ENCODE measurements around the gene CHRNA3. TPM values are rescaled to one million over a fixed set of nuclear protein-coding genes. Genes with fewer than 3 reads are reported as not detected.

Gene CHRNA3
- total and polyA plus RNA-seq, 7 experiments from 2014 or later = not detected

- no peaks in the 10 kb centered on the region for H3K9me3 ChIP-seq (ENCODE audit: control insufficient read depth in 2 of 3, low read length in 3 of 3)
- no peaks in the 10 kb centered on the region for H3K9me3 Mint-ChIP-seq
- no peak overlapping the region for H3K27ac ChIP-seq (ENCODE audit: low read depth, low read length)
- DNase-seq (no peak), ATAC-seq (no peak)
- H3K4me1 ChIP-seq (ENCODE audit: control insufficient read depth in 2 of 2, insufficient read depth in 2 of 2, low read length in 2 of 2) = no peaks in the 10 kb centered on the region
- intact Hi-C loops (cut with micrococcal nuclease) = no loop called here
- ChIA-PET POLR2A (no interaction called here), CTCF (no interaction called here)
- no peak overlapping the region for H3K4me3 Mint-ChIP-seq
- peaks cover 0 to 6% (median 0%) of the 10 kb centered on the region in 5 donors for H3K27me3 Mint-ChIP-seq
- H3K4me1 Mint-ChIP-seq = peaks cover 0 to 4% (median 0%) of the 10 kb centered on the region in 7 donors
- peaks cover 5 to 22% (median 18%) of the 10 kb centered on the region in 5 donors for H3K36me3 Mint-ChIP-seq
- H3K36me3 ChIP-seq (ENCODE audit: control insufficient read depth in 2 of 3, insufficient read depth in 3 of 3, low read length in 3 of 3) = peaks cover 8 to 39% (median 15%) of the 10 kb centered on the region in 3 experiments
- H3K27ac Mint-ChIP-seq = peak overlapping the region in 1 of 9 donors; percentile 17
- H3K4me3 ChIP-seq (ENCODE audit: low read length) = no peak overlapping the region
- H3K27me3 ChIP-seq (ENCODE audit: control insufficient read depth in 2 of 2, insufficient read depth in 2 of 2, low read length in 2 of 2) = no peaks in the 10 kb centered on the region
Observed at GRCh38 chr15:78552597-78552996, 68.2 kb downstream of the CHRNA3 start.

GRCh38 chr15:78551902-78552301, 68.9 kb downstream of the CHRNA3 start:
- H3K4me1 Mint-ChIP-seq = peaks cover 0 to 4% (median 0%) of the 10 kb centered on the region in 7 donors
- H3K27me3 ChIP-seq (ENCODE audit: control insufficient read depth in 2 of 2, insufficient read depth in 2 of 2, low read length in 2 of 2) = no peaks in the 10 kb centered on the region
- no peaks in the 10 kb centered on the region for H3K9me3 ChIP-seq (ENCODE audit: control insufficient read depth in 2 of 3, low read length in 3 of 3)
- DNase-seq (no peak), ATAC-seq (no peak)
- no peaks in the 10 kb centered on the region for H3K9me3 Mint-ChIP-seq
- no peaks in the 10 kb centered on the region for H3K4me1 ChIP-seq (ENCODE audit: control insufficient read depth in 2 of 2, insufficient read depth in 2 of 2, low read length in 2 of 2)
- intact Hi-C loops (cut with micrococcal nuclease) = no loop called here
- POLR2A ChIA-PET = interaction anchor here (0.6 kb wide), 1 partner anchor 11 kb away, joined by 3 read pairs; no protein-coding TSS in a partner anchor
- no peak overlapping the region for H3K27ac ChIP-seq (ENCODE audit: low read depth, low read length)
- H3K4me3 Mint-ChIP-seq = no peak overlapping the region
- H3K27ac Mint-ChIP-seq = no peak overlapping the region
- H3K36me3 ChIP-seq (ENCODE audit: control insufficient read depth in 2 of 3, insufficient read depth in 3 of 3, low read length in 3 of 3) = peaks cover 8 to 46% (median 15%) of the 10 kb centered on the region in 3 experiments
- H3K4me3 ChIP-seq (ENCODE audit: low read length) = no peak overlapping the region
- CTCF ChIA-PET = no interaction called here
- peaks cover 0 to 1% (median 0%) of the 10 kb centered on the region in 5 donors for H3K27me3 Mint-ChIP-seq
- H3K36me3 Mint-ChIP-seq = peaks cover 5 to 23% (median 21%) of the 10 kb centered on the region in 5 donors

- intact Hi-C loops (cut with micrococcal nuclease) = no loop called here
- H3K9me3 Mint-ChIP-seq = no peaks in the 10 kb centered on the region
- ChIA-PET POLR2A (no interaction called here), CTCF (no interaction called here)
- DNase-seq (no peak), ATAC-seq (no peak)
- no peaks in the 10 kb centered on the region for H3K4me1 ChIP-seq (ENCODE audit: control insufficient read depth in 2 of 2, insufficient read depth in 2 of 2, low read length in 2 of 2)
- no peak overlapping the region for H3K27ac ChIP-seq (ENCODE audit: low read depth, low read length)
- no peak overlapping the region for H3K4me3 Mint-ChIP-seq
- peaks cover 5 to 29% (median 23%) of the 10 kb centered on the region in 5 donors for H3K36me3 Mint-ChIP-seq
- no peaks in the 10 kb centered on the region for H3K9me3 ChIP-seq (ENCODE audit: control insufficient read depth in 2 of 3, low read length in 3 of 3)
- peak overlapping the region in 2 of 9 donors; percentile 2 to 34 for H3K27ac Mint-ChIP-seq
- H3K4me3 ChIP-seq (ENCODE audit: low read length) = no peak overlapping the region
- no peaks in the 10 kb centered on the region for H3K27me3 ChIP-seq (ENCODE audit: control insufficient read depth in 2 of 2, insufficient read depth in 2 of 2, low read length in 2 of 2)
- peaks cover 0 to 4% (median 0%) of the 10 kb centered on the region in 7 donors for H3K4me1 Mint-ChIP-seq
- H3K27me3 Mint-ChIP-seq = no peaks in the 10 kb centered on the region
- H3K36me3 ChIP-seq (ENCODE audit: control insufficient read depth in 2 of 3, insufficient read depth in 3 of 3, low read length in 3 of 3) = peaks cover 12 to 57% (median 20%) of the 10 kb centered on the region in 3 experiments
Observed at GRCh38 chr15:78550815-78551214, 70.0 kb downstream of the CHRNA3 start.

- Mint-ChIP-seq H3K36me3 (peaks cover 5 to 35% (median 23%) of the 10 kb centered on the region in 5 donors), H3K4me1 (peaks cover 0 to 6% (median 4%) of the 10 kb centered on the region in 7 donors), H3K9me3 (no peaks in the 10 kb centered on the region), H3K4me3 (no peak overlapping the region), H3K27ac (no peak overlapping the region), H3K27me3 (no peaks in the 10 kb centered on the region)
- intact Hi-C loops (cut with micrococcal nuclease) = no loop called here
- no peak for ATAC-seq
- no peak overlapping the region for H3K27ac ChIP-seq (ENCODE audit: low read depth, low read length)
- no peaks in the 10 kb centered on the region for H3K4me1 ChIP-seq (ENCODE audit: control insufficient read depth in 2 of 2, insufficient read depth in 2 of 2, low read length in 2 of 2)
- H3K9me3 ChIP-seq (ENCODE audit: control insufficient read depth in 2 of 3, low read length in 3 of 3) = no peaks in the 10 kb centered on the region
- H3K36me3 ChIP-seq (ENCODE audit: control insufficient read depth in 2 of 3, insufficient read depth in 3 of 3, low read length in 3 of 3) = peaks cover 18 to 63% (median 26%) of the 10 kb centered on the region in 3 experiments
- DNase-seq = no peak
- ChIA-PET POLR2A (no interaction called here), CTCF (no interaction called here)
- no peak overlapping the region for H3K4me3 ChIP-seq (ENCODE audit: low read length)
- no peaks in the 10 kb centered on the region for H3K27me3 ChIP-seq (ENCODE audit: control insufficient read depth in 2 of 2, insufficient read depth in 2 of 2, low read length in 2 of 2)
Observed at GRCh38 chr15:78550194-78550593, 70.6 kb downstream of the CHRNA3 start.

Other genes starting within 250 kb of the CHRNA3 start
- 10 to 100 TPM; 64.1 to 79.8 (median 69.5) TPM for gene IREB2, start 182.8 kb downstream of the CHRNA3 start, total RNA-seq
- 10 to 100 TPM; 17.6 to 18.0 TPM for gene IREB2, start 182.8 kb downstream of the CHRNA3 start, polyA plus RNA-seq
- 1 to 10 TPM; 1.4 to 7.3 (median 3.1) TPM for gene HYKK, start 113.4 kb downstream of the CHRNA3 start, total RNA-seq
- 10 to 100 TPM in 1 of 2 donors, 1 to 10 TPM in 1; 6.2 to 10.1 TPM for gene HYKK, start 113.4 kb downstream of the CHRNA3 start, polyA plus RNA-seq
- gene PSMA4, start 80.6 kb downstream of the CHRNA3 start, total RNA-seq = 100 to 1,000 TPM in 1 of 5 experiments, 10 to 100 TPM in 4; 69.6 to 284 (median 79.9) TPM
- gene PSMA4, start 80.6 kb downstream of the CHRNA3 start, polyA plus RNA-seq = 100 to 1,000 TPM; 197 to 219 TPM
- gene CHRNA5, start 55.5 kb downstream of the CHRNA3 start, total RNA-seq = 1 to 10 TPM in 1 of 5 experiments, under 1 TPM in 3, not detected in 1; 0.10 to 3.4 (median 0.76) TPM
- gene CHRNA5, start 55.5 kb downstream of the CHRNA3 start, polyA plus RNA-seq = under 1 TPM in 1 of 2 donors, not detected in 1; 0.12 TPM
- not detected for gene CHRNB4, start 20.2 kb upstream of the CHRNA3 start, total RNA-seq
- not detected for gene CHRNB4, start 20.2 kb upstream of the CHRNA3 start, polyA plus RNA-seq
- 1 to 10 TPM in 1 of 5 experiments, not detected in 4; 1.5 TPM for gene ADAMTS7, start 190.5 kb upstream of the CHRNA3 start, total RNA-seq
- not detected for gene ADAMTS7, start 190.5 kb upstream of the CHRNA3 start, polyA plus RNA-seq